GM20000 (cell line): ENCODE results near the gene KRTAP2-3.
"Not testable (repeated sequence)": the region's sequence is repeated elsewhere in the genome, so short reads cannot be mapped to it uniquely, and the experiment has no call there.

Experiments used
- DNase-seq: peaks from one replicate; pipeline ENCODE4 v3.0.0; 2012; ENCODE audit warnings: low spot score
- CTCF ChIP-seq: IDR thresholded peaks from 2 replicates; pipeline ENCODE4 v1.5.1; 2012; ENCODE audit warnings: mild to moderate bottlenecking, control low read depth; ENCODE audit errors: extremely low read depth, missing control alignments

Gene KRTAP2-3

GRCh38 chr17:41061964-41062363 lies 2.0 kb upstream of the KRTAP2-3 start:
- no peak for DNase-seq
- TF ChIP-seq CTCF: no peak

DNA sequence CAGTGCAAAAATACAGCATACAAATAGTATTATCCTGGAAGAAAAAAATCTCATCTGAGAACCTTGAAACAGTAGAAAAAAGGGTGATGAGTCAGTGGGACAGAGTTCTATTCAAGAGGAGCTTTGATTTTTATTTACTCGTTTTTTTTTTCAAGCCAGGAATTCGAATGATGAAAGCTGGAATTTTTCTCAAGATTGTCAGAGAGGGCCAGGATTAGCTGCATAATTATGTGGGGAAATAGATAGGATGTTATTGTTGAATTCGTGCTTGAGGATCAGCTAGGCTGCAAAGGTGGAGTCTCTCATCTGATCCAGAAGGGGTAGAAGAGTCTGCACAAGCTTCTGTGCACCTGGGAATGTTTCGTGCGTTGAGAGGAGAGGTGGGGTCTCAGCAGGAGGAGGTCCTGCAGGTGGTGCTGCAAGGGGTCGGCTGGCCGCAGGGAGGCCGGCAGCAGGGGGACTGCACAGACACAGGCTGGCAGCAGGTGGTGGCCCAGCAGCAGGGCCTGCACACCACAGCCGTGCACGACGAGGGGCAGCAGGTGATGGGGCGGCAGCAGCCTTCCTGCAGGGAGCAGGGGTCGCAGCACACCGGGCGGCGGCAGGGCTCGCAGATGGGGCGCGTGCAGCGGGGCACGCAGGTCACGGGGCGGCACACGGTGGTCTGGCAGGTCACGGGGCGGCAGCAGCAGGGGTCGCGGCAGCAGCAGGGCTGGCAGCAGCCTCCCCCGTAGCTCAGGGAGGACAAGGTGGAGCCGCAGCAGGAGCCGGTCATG lies 450 bp downstream of the KRTAP2-3 start:
- DNase-seq: not testable (repeated sequence)

- no peak for TF ChIP-seq CTCF
- DNase-seq: no peak
Observed at GRCh38 chr17:41058741-41059140, 1.2 kb downstream of the KRTAP2-3 start.

- TF ChIP-seq CTCF: no peak
- DNase-seq: no peak
Observed at GRCh38 chr17:41057547-41057946, 2.4 kb downstream of the KRTAP2-3 start.

DNA sequence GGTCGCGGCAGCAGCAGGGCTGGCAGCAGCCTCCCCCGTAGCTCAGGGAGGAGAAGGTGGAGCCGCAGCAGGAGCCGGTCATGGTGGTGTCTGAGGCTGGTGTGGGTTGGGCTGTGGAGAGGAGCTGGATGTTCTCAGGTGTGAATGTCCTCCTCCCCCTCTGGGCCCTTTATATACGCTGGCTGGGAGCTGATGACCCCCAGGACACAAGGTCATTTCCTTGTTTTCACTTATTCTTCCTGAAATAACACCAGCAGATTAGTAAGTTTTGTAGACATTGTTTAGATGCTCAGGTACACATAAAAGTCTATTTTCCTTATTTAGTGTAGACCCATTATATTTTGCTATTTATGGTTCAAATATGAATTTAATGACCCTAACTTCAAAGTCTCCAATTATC lies 4.8 kb downstream of the KRTAP2-3 start, which contains the start of gene KRTAP2-2:
KRTAP2-2 (minus strand) TSS at position 101 of the 400 bp plus-strand sequence; CDS start at position 82, 19 bp downstream.
- DNase-seq: not testable (repeated sequence)

DNA sequence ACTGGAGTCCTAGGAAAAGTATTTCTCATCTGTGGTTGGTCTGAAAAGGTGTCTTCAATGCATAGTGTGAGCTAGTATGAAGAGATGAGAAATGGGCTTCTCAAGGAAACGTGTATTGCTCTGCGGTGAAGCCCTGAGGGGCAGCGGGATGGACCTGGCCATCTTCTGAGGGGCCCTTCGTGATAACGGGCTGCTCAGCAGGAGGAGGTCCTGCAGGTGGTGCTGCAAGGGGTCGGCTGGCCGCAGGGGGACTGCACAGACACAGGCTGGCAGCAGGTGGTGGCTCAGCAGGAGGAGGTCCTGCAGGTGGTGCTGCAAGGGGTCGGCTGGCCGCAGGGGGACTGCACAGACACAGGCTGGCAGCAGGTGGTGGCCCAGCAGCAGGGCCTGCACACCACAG lies 5.4 kb downstream of the KRTAP2-3 start:
- DNase-seq: not testable (repeated sequence)

- no peak for DNase-seq
- TF ChIP-seq CTCF: no peak
Observed at GRCh38 chr17:41054025-41054424, 5.9 kb downstream of the KRTAP2-3 start.

GRCh38 chr17:41052566-41052965 lies 7.3 kb downstream of the KRTAP2-3 start:
- DNase-seq: no peak
- no peak for TF ChIP-seq CTCF

DNA sequence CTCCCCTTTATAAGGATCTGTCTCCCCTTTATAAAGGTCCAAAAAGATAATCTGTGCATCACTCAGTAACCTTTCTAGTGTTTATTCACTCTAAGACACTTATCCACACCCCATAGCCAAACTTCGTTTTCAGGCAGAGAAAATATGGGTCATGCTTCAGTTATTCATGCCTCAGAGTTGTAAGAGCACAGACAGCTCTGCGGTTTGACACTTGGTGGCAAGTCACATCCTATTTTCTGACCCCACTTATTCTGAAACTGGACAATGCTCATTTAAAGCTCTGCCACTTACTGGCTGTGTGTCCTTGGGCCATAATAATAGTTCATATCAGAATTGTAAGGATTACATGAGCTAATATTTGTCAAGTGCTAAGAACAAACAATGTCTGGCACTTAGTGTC lies 10.8 kb downstream of the KRTAP2-3 start:
- DNase-seq: no peak
- TF ChIP-seq CTCF: no peak
